Liver (tissue), 9 donors: ENCODE data around the gene TRIM29. TPM values are rescaled to one million over a fixed set of nuclear protein-coding genes. Genes with fewer than 3 reads are reported as not detected.

Experiments used
- DNase-seq: peaks from one replicate; pipeline ENCODE4 v3.0.0-alpha.2; 2017; ENCODE audit warnings: low spot score
- H3K27ac ChIP-seq, 2 donors: one replicate each; pipeline ENCODE4 v1.7.0; 2013; ENCODE audit warnings: inconsistent platforms in 2 of 2, low read length in 2 of 2, control low read depth in 1 of 2, low read depth in 1 of 2, mild to moderate bottlenecking in 1 of 2
- H3K27me3 ChIP-seq, 4 donors: one replicate each; pipeline versions ENCODE4 v1.6.1 to v1.7.0; 2013; ENCODE audit warnings: low read length in 3 of 4, inconsistent platforms in 1 of 4, mild to moderate bottlenecking in 1 of 4, moderate library complexity in 1 of 4; ENCODE audit not compliant: control insufficient read depth in 4 of 4, insufficient read depth in 4 of 4
- H3K36me3 ChIP-seq, 4 donors: one replicate each; pipeline versions ENCODE4 v1.6.1 to v1.7.0; 2013; ENCODE audit warnings: low read length in 3 of 4, mild to moderate bottlenecking in 3 of 4, low read depth in 1 of 4, moderate library complexity in 1 of 4; ENCODE audit not compliant: control insufficient read depth in 4 of 4, insufficient read depth in 3 of 4
- H3K4me1 ChIP-seq, 4 donors: one replicate each; pipeline versions ENCODE4 v1.6.1 to v1.7.0; 2013; ENCODE audit warnings: low read length in 3 of 4, mild to moderate bottlenecking in 3 of 4, moderate library complexity in 1 of 4; ENCODE audit not compliant: control insufficient read depth in 4 of 4, insufficient read depth in 4 of 4
- H3K4me3 ChIP-seq, 3 donors: one replicate each; pipeline versions ENCODE4 v1.6.1 to v1.7.0; 2013; ENCODE audit warnings: low read length in 3 of 3, control low read depth in 1 of 3, low read depth in 1 of 3, mild to moderate bottlenecking in 1 of 3
- H3K9ac ChIP-seq, 2 donors: one replicate each; pipeline ENCODE4 v1.7.0; 2013; ENCODE audit warnings: low read length in 2 of 2, mild to moderate bottlenecking in 2 of 2, moderate library complexity in 2 of 2, control low read depth in 1 of 2, low read depth in 1 of 2
- H3K9me3 ChIP-seq, 4 donors: one replicate each; pipeline versions ENCODE4 v1.6.1 to v1.7.0; 2013; ENCODE audit warnings: low read length in 3 of 4; ENCODE audit not compliant: control insufficient read depth in 4 of 4
- CTCF ChIP-seq: fragments of 150-350 bp; IDR thresholded peaks from 2 replicates; pipeline ENCODE4 v1.5.1; 2017; ENCODE audit warnings: improper control_type of control experiment, low read depth, low read length; ENCODE audit not compliant: missing input control
- EGR1 ChIP-seq, 2 donors: IDR thresholded peaks; 2 replicates each; pipeline ENCODE4 v1.6.1; 2016 to 2018; ENCODE audit warnings: antibody characterized with exemption in 2 of 2, low read depth in 2 of 2
- FOXA2 ChIP-seq: IDR thresholded peaks from 2 replicates; pipeline ENCODE4 v1.6.1; 2016; ENCODE audit warnings: antibody characterized with exemption
- GABPA ChIP-seq, 2 donors: IDR thresholded peaks in 1 of 2; conservative IDR thresholded peaks in 1 of 2; 2 replicates each; pipeline ENCODE4 v1.6.1; 2016; ENCODE audit warnings: antibody characterized with exemption in 2 of 2, mild to moderate bottlenecking in 1 of 2, moderate library complexity in 1 of 2
- HNF4A ChIP-seq, 2 donors: conservative IDR thresholded peaks; 2 replicates each; pipeline ENCODE4 v1.6.1; 2016; ENCODE audit warnings: antibody characterized with exemption in 2 of 2, mild to moderate bottlenecking in 2 of 2
- JUND ChIP-seq, 2 donors: IDR thresholded peaks; 2 replicates each; pipeline ENCODE4 v1.6.1; 2016; ENCODE audit warnings: antibody characterized with exemption in 2 of 2
- RAD21 ChIP-seq, 2 donors: IDR thresholded peaks; 2 replicates each; pipeline ENCODE4 v1.6.1; 2016; ENCODE audit warnings: antibody characterized with exemption in 2 of 2, mild to moderate bottlenecking in 2 of 2
- RXRA ChIP-seq, 2 donors: IDR thresholded peaks; 2 replicates each; pipeline ENCODE4 v1.6.1; 2017 to 2018; ENCODE audit warnings: antibody characterized with exemption in 2 of 2, mild to moderate bottlenecking in 1 of 2
- SP1 ChIP-seq: IDR thresholded peaks from 2 replicates; pipeline ENCODE4 v1.6.1; 2018; ENCODE audit warnings: antibody characterized with exemption, mild to moderate bottlenecking
- TAF1 ChIP-seq: conservative IDR thresholded peaks from 2 replicates; pipeline ENCODE4 v1.6.1; 2016; ENCODE audit warnings: antibody characterized with exemption, mild to moderate bottlenecking
- YY1 ChIP-seq: IDR thresholded peaks from 2 replicates; pipeline ENCODE4 v1.6.1; 2016; ENCODE audit warnings: antibody characterized with exemption, mild to moderate bottlenecking
- WGBS: extraction: QIAGEN DNeasy Blood & Tissue Kit; methylation state at CpG from one replicate; pipeline ENCODE4 v1.1.7; 2013; 5-methylcytosine and 5-hydroxymethylcytosine counted together
- polyA plus RNA-seq, 2 donors: library from polyadenylated mRNA; stranded (reverse) in 1 of 2; unstranded in 1 of 2; fragments of 200-250 nt in 1 of 2; fragments of >200 nt in 1 of 2; fragmentation: Nextera tagmentation in 1 of 2; extraction: Ambion mirVana in 1 of 2; gene quantifications; one replicate each; pipeline versions ENCODE4 v1.2.1 to v1.2.3, GENCODE V29; 2013 to 2015
- total RNA-seq, 2 donors: library from RNA; depleted of rRNA; stranded (reverse); fragments of >200 nt; gene quantifications; one replicate each; pipeline ENCODE4 v1.2.3, GENCODE V29; 2014
- TF ChIP-seq, protein P1 (sequence below): IDR thresholded peaks from 2 replicates; pipeline ENCODE4 v1.6.1; 2016; ENCODE audit warnings: antibody characterized with exemption
- TF ChIP-seq, protein P2 (sequence below): IDR thresholded peaks from 2 replicates; pipeline ENCODE4 v1.6.1; 2016; ENCODE audit warnings: antibody characterized with exemption
- donor health status: healthy.
- donor health status: healthy.
- donor health status: healthy.
- donor health status: healthy.
- donor health status: healthy.

The TRIM29 gene
- total and polyA plus RNA-seq, 4 donors = 0.22 to 0.89 (median 0.35) TPM

- no peaks in the 10 kb centered on the region for H3K4me1 ChIP-seq
- WGBS = 90% methylated on average over 4 of the region's 4 CpGs
- H3K36me3 ChIP-seq = no peaks in the 10 kb centered on the region
- DNase-seq = no peak
- no peaks in the 10 kb centered on the region for H3K9me3 ChIP-seq
- H3K27ac ChIP-seq = no peak overlapping the region
- TF ChIP-seq RAD21 (IDR thresholded peaks at IDR 0.05) = no peak
- no peak overlapping the region for H3K4me3 ChIP-seq
- H3K27me3 ChIP-seq = no peaks in the 10 kb centered on the region
- H3K9ac ChIP-seq = no peak overlapping the region
Measured at GRCh38 chr11:120132645-120133185, 5.2 kb downstream of the TRIM29 start.

DNA sequence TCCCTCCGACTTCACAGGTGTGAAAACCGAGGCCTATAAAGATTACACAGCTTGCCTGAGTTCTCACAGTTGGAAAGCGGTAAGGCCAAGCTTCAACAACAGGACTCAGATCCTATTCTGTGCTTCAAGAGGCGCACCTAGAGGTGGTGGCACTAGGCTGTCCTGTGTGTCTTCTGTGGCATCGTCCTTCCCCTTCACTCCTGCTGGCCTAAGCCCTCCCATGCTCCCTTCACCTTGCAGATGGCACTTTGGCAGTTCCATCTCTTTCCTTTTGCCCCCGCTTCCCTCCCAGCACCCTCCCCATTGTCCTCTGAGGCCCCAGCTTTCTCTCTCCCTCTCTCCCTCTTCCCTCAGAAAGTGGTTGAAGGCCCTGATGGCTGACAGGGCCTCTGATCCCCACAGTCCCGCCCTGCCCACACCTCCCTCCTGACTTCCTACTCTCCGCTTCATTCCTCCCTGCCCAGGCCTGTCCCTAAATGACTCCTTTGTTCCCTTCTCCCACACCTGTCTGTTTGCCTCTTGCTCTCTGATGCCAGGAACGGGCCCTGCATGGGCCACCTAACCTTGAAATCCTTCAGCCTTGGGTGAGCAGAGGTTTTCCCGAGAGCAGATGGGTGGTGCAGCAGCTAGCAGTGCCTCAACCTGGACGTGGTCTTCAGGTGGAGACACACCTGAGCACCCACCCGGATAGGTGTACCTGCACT is 5.8 kb downstream of the TRIM29 start:
- no peak overlapping the region for H3K27ac ChIP-seq
- H3K9me3 ChIP-seq = no peaks in the 10 kb centered on the region
- no peaks in the 10 kb centered on the region for H3K4me1 ChIP-seq
- TF ChIP-seq SP1 = no peak
- TF ChIP-seq RXRA (IDR thresholded peaks at IDR 0.05) = no peak
- no peak for TF ChIP-seq YY1
- WGBS = 66% methylated on average over 12 of the region's 12 CpGs
- no peaks in the 10 kb centered on the region for H3K36me3 ChIP-seq
- H3K27me3 ChIP-seq = no peaks in the 10 kb centered on the region
- no peak for DNase-seq
- no peak overlapping the region for H3K4me3 ChIP-seq
- H3K9ac ChIP-seq = no peak overlapping the region

GRCh38 chr11:120130991-120131760 is 6.7 kb downstream of the TRIM29 start:
- Histone ChIP-seq H3K27me3 (no peaks in the 10 kb centered on the region), H3K9ac (no peak overlapping the region), H3K27ac (no peak overlapping the region), H3K4me1 (no peaks in the 10 kb centered on the region), H3K9me3 (no peaks in the 10 kb centered on the region), H3K36me3 (no peaks in the 10 kb centered on the region), H3K4me3 (no peak overlapping the region)
- 91% methylated on average over 8 of the region's 8 CpGs for WGBS
- TF ChIP-seq CTCF = no peak
- no peak for TF ChIP-seq TAF1
- TF ChIP-seq EGR1 (IDR thresholded peaks at IDR 0.05; ENCODE audit: low read depth in 2 of 2) = no peak
- TF ChIP-seq, protein P1, sequence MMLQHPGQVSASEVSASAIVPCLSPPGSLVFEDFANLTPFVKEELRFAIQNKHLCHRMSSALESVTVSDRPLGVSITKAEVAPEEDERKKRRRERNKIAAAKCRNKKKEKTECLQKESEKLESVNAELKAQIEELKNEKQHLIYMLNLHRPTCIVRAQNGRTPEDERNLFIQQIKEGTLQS = no peak
- TF ChIP-seq FOXA2 = no peak
- no peak for TF ChIP-seq SP1
- TF ChIP-seq HNF4A (conservative IDR thresholded peaks at IDR 0.05) = no peak
- TF ChIP-seq GABPA (IDR thresholded peaks at IDR 0.05 in 1 of 2, conservative IDR thresholded peaks at IDR 0.05 in 1 of 2) = no peak
- TF ChIP-seq RXRA (IDR thresholded peaks at IDR 0.05) = no peak
- no peak for TF ChIP-seq YY1
- TF ChIP-seq RAD21 (IDR thresholded peaks at IDR 0.05) = no peak
- TF ChIP-seq JUND (IDR thresholded peaks at IDR 0.05) = no peak
- TF ChIP-seq, protein P2, sequence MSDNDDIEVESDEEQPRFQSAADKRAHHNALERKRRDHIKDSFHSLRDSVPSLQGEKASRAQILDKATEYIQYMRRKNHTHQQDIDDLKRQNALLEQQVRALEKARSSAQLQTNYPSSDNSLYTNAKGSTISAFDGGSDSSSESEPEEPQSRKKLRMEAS = no peak
- DNase-seq = no peak
